HG03135 (cell line): Measurements from ENCODE around the gene STK32C.
"Not testable (repeated sequence)": the region's sequence is repeated elsewhere in the genome, so short reads cannot be mapped to it uniquely, and the experiment has no call there.

Experiments used
- ATAC-seq: cut with Tn5 transposase; IDR thresholded peaks from one replicate; pipeline ENCODE4 v1.9.1; 2021; ENCODE audit warnings: mild to moderate bottlenecking, moderate library complexity; ENCODE audit not compliant: unreplicated experiment

STK32C gene

DNA sequence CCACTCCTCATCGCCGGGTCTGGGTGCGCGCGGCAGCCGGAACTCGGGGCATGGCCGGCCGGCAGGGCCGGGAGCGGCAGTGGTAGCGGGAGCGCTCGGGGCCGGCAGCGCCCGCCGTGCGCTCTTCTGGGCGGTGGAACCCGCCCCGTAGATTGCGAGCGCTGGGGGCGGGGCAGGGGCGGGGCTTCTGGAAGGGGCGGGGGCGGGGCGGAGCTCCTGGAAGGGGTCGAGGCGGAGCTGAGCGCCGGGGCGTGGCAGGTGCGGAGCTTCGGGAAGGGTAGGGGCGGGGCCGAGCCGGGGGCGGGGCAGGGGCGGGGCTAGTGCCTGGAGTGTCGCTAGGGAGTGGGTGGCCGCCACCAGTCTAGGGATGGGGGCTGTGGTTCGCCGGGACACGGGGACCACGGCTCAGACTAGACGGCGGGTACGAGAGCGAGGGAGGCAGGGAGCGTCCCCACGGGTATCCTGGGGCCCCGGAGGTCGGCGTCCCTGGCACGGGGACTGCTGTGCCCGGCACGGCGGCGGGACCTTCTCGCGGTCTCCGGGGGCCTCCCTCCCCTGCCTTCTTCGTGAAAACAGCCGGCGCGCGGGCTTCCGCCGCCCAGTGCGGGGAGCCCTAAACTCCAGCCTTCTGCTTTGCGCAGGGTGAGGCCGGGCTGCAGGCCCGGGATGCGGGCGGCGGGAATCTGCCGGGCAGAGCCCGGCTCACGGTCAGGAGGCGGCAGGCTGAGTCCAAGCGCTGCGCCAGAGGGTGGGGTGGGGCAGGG lies at the start of gene STK32C:
Gene STK32C, minus strand, starts transcription at position 128 of the 764 bp plus-strand sequence. Its CDS starts 117 bp downstream, at position 11.
- ATAC-seq, result peak; percentile 71

GRCh38 chr10:132356621-132357195 lies 49.0 kb upstream of the STK32C start:
- ATAC-seq, result no peak

GRCh38 chr10:132355754-132356153 lies 48.0 kb upstream of the STK32C start:
- ATAC-seq, result no peak

DNA sequence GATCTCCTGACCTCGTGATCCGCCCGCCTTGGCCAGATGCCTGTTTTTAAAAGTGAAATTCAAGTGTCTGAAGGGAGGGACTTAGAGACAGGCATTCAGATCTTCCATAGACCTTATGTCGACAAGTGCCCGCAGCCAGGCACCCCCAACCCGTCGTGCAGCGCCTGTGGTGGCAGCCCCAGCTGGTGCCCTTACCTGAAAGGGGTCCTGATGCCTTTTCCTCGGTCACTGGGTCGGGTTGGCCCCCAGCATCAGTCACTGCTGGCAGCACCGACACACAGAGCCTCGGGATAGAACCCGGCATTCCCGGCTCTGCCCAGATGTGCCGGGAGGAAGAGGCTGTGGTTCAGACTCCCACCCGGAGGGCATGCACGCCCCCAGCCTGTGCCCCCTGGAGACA lies 47.5 kb upstream of the STK32C start:
- ATAC-seq, result no peak

GRCh38 chr10:132354356-132355094 lies 46.8 kb upstream of the STK32C start:
- no peak for ATAC-seq

GRCh38 chr10:132353456-132354355 lies 46.0 kb upstream of the STK32C start:
- ATAC-seq, result no peak

- ATAC-seq, result not testable (repeated sequence)
Measured at GRCh38 chr10:132352462-132353308, 44.9 kb upstream of the STK32C start.

DNA sequence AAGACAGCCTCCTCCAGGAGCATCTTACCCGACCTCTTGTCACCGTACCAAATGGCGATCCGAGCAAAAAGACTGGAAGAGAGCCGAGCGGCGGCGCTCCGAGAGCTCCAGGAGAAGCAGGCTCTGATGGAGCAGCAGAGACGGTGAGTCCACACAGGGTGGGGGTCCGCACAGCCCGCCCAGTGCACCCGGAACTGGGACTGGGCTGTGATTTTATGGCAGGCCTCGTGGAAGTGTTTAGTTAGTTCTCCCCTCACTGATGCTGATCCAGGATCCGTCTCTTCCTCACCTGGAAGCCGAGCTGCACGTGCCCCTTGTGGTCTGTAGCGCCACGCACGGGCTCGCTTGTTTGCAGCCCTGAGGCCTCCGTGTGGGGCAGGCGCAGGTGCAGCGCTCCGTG lies 43.9 kb upstream of the STK32C start:
- ATAC-seq, result no peak

DNA sequence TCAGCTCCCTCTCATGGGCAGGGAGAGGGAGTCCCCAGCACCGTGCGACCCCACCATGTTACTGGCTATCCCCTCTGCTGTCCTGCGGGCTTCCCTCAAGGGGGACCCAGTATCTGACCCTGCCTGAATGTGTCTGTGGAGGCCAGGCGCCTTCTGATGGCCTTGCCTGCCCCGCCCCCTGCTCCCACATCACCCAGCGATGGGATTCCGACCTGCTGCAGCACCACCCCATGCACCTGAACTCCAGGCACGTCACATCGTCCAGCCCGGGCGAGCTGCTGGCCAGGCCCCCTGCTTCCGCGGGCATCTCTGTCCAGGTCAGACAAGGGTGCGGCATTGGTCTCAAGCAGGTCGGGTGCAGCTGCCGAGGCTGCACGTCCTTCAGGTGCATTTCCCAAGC lies 43.2 kb upstream of the STK32C start:
- ATAC-seq, result no peak

GRCh38 chr10:132350391-132350790 lies 42.6 kb upstream of the STK32C start:
- no peak for ATAC-seq

DNA sequence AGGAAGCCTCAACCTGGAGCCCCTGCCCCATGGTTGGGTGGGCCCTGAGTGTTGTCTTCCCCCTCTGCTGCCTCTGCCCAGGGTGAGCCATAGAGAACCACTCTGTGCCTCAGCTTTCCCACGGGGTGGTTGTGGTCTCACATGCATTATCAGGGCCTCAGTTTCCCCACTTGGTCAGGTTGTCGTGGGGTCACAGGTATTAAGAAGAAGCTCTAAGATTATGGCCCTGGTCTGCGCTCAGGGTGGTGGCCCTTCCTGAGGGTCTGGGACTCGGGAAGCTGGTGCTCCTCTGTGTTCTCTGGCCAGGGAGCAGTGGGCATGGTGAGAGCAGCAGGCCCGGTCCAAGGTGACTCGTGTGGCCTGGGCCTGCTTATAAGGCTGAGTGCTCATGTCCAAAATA lies 42.0 kb upstream of the STK32C start:
- no peak for ATAC-seq

GRCh38 chr10:132347931-132348267 lies 40.1 kb upstream of the STK32C start:
- ATAC-seq, result no peak

DNA sequence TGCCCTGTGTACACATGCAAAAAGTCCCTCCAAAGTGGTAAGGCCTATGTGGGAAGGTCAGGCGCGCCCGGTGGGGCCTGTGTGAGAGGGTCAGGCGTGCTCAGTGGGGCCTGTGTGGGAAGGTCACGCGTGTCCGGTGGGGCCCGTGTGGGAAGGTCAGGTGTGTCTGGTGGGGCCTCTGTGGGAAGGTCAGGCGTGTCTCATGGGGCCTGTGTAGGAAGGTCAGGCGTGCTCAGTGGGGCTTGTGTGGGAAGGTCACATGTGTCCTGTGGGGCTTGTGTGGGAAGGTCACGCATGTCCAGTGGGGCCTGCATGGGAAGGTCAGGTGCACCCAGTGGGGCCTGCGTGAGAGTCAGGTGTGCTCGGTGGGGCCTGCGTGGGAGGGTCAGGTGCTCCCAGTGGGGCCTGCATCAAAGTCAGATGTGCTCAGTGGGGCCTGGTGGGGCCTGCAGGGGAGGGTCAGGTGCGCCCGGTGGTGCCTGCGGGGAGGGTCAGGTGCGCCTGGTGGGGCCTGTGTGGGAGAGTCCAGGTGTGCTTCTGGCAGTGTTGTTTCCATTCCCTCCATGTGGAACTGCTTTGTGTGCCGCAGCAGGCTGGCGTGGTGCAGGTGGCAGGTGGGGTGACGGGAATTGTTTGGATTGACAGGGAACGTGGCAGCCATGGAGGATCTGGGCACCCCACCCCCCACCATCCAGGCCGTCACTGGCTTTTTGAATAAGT lies 39.6 kb upstream of the STK32C start:
- no peak for ATAC-seq

GRCh38 chr10:132346806-132347205 lies 39.1 kb upstream of the STK32C start:
- no peak for ATAC-seq

DNA sequence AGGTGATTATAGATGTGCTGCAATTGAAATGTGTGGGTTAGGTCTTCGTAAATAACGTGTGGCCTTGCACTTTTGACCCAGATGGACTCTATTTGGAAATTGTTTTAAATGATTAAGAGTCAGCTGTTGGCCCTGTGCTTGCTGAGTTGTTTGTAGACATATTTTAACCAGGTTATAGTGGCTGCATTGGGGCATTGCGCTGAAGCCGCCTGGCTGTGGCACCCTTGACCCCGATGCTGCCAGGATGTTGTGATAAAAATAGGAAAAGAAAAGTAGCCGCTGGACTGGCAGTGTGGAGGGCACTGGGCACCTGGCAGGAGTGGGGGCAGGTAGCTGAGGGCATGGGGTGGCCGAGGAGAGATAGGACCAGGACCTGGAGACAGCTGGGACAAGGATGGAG lies 37.6 kb upstream of the STK32C start:
- no peak for ATAC-seq

DNA sequence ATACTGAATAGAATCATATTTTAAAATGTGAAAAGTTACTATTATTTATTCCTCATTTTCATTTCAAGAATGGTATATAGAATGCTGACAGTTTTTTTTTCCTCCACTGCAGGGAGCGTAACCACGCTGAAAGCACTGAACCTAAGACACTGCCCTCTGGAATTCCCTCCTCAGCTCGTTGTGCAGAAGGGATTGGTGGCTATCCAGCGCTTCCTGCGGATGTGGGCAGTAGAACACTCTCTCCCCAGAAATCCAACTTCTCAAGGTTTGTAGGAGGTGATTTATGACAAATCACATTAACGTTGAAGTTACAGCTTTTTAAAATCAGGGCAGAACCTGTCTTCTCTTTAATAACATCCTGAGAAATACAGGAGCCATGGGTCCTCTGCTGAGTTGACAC lies 36.6 kb upstream of the STK32C start:
- no peak for ATAC-seq

DNA sequence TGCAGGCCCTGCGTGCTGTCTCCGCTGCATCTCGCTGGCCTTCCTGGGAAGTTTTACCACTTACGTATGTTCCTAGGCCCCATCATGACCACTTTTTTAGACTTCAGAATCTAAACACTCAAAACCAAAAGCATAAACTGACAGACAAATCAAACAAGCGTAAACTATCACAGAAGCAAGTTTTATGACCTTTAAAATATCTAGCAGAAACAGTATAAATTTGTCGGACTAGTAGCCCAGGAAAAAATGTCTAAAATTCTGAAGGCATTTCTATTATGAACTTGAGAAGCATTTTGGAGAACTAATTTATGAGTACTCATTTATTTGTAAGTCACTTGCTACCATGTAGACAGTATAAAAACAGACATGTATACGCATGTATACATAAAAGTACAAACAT lies 34.8 kb upstream of the STK32C start:
- ATAC-seq, result no peak

GRCh38 chr10:132341781-132342180 lies 34.0 kb upstream of the STK32C start:
- ATAC-seq, result no peak

- ATAC-seq, result no peak
Measured at GRCh38 chr10:132341017-132341416, 33.3 kb upstream of the STK32C start.

GRCh38 chr10:132339276-132339675 lies 31.5 kb upstream of the STK32C start:
- no peak for ATAC-seq
